HepG2 (cell line): Measurements from ENCODE around the gene UBE2B. TPM values are rescaled to one million over a fixed set of nuclear protein-coding genes. Genes with fewer than 3 reads are reported as not detected.

Experiments
- ATAC-seq: fragments of 200-7000 bp; cut with Tn5 transposase; 3 replicates; pipeline ENCODE4 v1.9.1; 2020; ENCODE audit warnings: mild to moderate bottlenecking, moderate library complexity
- BruUV-seq: library from RNA; stranded (reverse); fragments of 400-500 nt; replicated peaks from 2 replicates; lab custom pipeline; 2021; lab: Mats Ljungman, UMichigan
- CTCF ChIA-PET: fragments of 300-600 bp; formaldehyde crosslinking; extraction: SDS; loops from one replicate; lab custom pipeline; 2021; ENCODE audit warnings: low total read pairs, inconsistent platforms, low intra/inter-chr PET ratio; lab: Yijun Ruan, JAX
- POLR2A ChIA-PET: fragments of 350-600 bp; sonication (Branson Sonifier 250); formaldehyde crosslinking; loops from one replicate; lab custom pipeline; 2020; ENCODE audit warnings: antibody characterized with exemption, inconsistent platforms; lab: Yijun Ruan, JAX
- DNase-seq: peaks from one replicate; pipeline ENCODE4 v3.0.0-alpha.2; 2015; ENCODE audit warnings: low spot score
- FAIRE-seq: peaks from 3 replicates; lab custom pipeline; 2011; peaks lifted over from hg19 to GRCh38; lab: Jason Lieb, UNC
- H2AFZ ChIP-seq: one replicate; pipeline ENCODE4 v1.6.1; 2011; ENCODE audit warnings: low read length, inconsistent platforms
- H3K27ac ChIP-seq: fragments of 300-600 bp; 3 replicates; pipeline ENCODE4 v1.8.0; 2011; ENCODE audit warnings: mixed run types, mild to moderate bottlenecking, mixed read lengths, low read length, inconsistent platforms; ENCODE audit not compliant: insufficient read depth; ENCODE audit errors: extremely low read length
- H3K27me3 ChIP-seq, 2 experiments: fragments of 200-600 bp in 1 of 2; 2 replicates in 1 of 2; 3 replicates in 1 of 2; pipeline versions ENCODE4 v1.6.0 to v1.8.0; 2011; ENCODE audit warnings: low read length in 2 of 2, mild to moderate bottlenecking in 2 of 2, moderate library complexity in 2 of 2, inconsistent platforms in 1 of 2; ENCODE audit not compliant: insufficient read depth in 2 of 2, control insufficient read depth in 1 of 2
- H3K36me3 ChIP-seq, 2 experiments: fragments of 200-600 bp in 1 of 2; replicated peaks in 1 of 2; 2 replicates in 1 of 2; 3 replicates in 1 of 2; pipeline versions ENCODE4 v1.5.1 to v1.8.0; 2011; ENCODE audit warnings: low read length in 2 of 2, inconsistent platforms in 1 of 2; ENCODE audit not compliant: insufficient read depth in 2 of 2, control insufficient read depth in 1 of 2
- H3K4me1 ChIP-seq: 2 replicates; pipeline ENCODE4 v1.5.1; 2012; ENCODE audit warnings: low read length, inconsistent platforms; ENCODE audit not compliant: insufficient read depth
- H3K4me2 ChIP-seq: 2 replicates; pipeline ENCODE4 v1.6.0; 2011; ENCODE audit warnings: low read depth, low read length, inconsistent platforms
- H3K4me3 ChIP-seq, 3 experiments: fragments of 200-600 bp in 1 of 3; sonication (generic), shearing (Covaris generic) in 1 of 3; replicated peaks in 1 of 3; 2 replicates each; pipeline ENCODE4 v1.5.1; 2011 to 2016; ENCODE audit warnings: low read length in 3 of 3, inconsistent platforms in 2 of 3, low read depth in 2 of 3, mild to moderate bottlenecking in 2 of 3, control low read depth in 1 of 3, mixed read lengths in 1 of 3; ENCODE audit not compliant: insufficient read depth in 1 of 3
- H3K79me2 ChIP-seq: one replicate; pipeline ENCODE4 v1.6.1; 2011; ENCODE audit warnings: low read length, inconsistent platforms; ENCODE audit not compliant: insufficient read depth
- H3K9ac ChIP-seq: 2 replicates; pipeline ENCODE4 v1.6.0; 2011; ENCODE audit warnings: mild to moderate bottlenecking, low read depth, low read length, inconsistent platforms; ENCODE audit not compliant: insufficient read depth
- H3K9me3 ChIP-seq: 2 replicates; pipeline ENCODE4 v1.5.1; 2012; ENCODE audit warnings: mild to moderate bottlenecking, low read length
- H4K20me1 ChIP-seq: 2 replicates; pipeline ENCODE4 v1.6.0; 2011; ENCODE audit warnings: inconsistent platforms, mild to moderate bottlenecking, low read length, moderate library complexity; ENCODE audit not compliant: insufficient read depth
- BCL6 ChIP-seq: IDR thresholded peaks from 2 replicates; pipeline ENCODE4 v1.6.1; 2016; ENCODE audit warnings: missing genetic modification reagents, missing compliant biosample characterization
- NFYC ChIP-seq: IDR thresholded peaks from 2 replicates; pipeline ENCODE4 v1.6.1; 2016; ENCODE audit warnings: missing genetic modification reagents, missing compliant biosample characterization
- SP140L ChIP-seq: sonication (generic); formaldehyde crosslinking; IDR thresholded peaks from 2 replicates; pipeline ENCODE4 v1.4.0; 2020; ENCODE audit warnings: missing genetic modification reagents, borderline replicate concordance
- ZNF564 ChIP-seq: sonication (generic); formaldehyde crosslinking; IDR thresholded peaks from 2 replicates; pipeline ENCODE4 v1.8.1; 2023; ENCODE audit warnings: mild to moderate bottlenecking, missing genetic modification reagents
- ZNF747 ChIP-seq: sonication (generic); formaldehyde crosslinking; IDR thresholded peaks from 2 replicates; pipeline ENCODE4 v1.8.1; 2023; ENCODE audit warnings: missing genetic modification reagents, mild to moderate bottlenecking, borderline replicate concordance
- ZNF772 ChIP-seq: sonication (generic); formaldehyde crosslinking; IDR thresholded peaks from 2 replicates; pipeline ENCODE4 v1.5.0; 2020; ENCODE audit warnings: mild to moderate bottlenecking, missing genetic modification reagents
- WGBS: methylation state at CpG from one replicate; pipeline ENCODE4 v1.1.6; 2017; ENCODE audit warnings: low lambda C conversion rate; 5-methylcytosine and 5-hydroxymethylcytosine counted together
- in situ Hi-C: cut with HindIII; loops from 2 replicates; pipeline ENCODE4 v1.10.0; 2017; ENCODE audit warnings: low pct_unique_long_range_greater_than_20kb; ENCODE audit not compliant: extremely low pct_ligation_motif_present
- intact Hi-C: fragments of 100-400 bp; cut with micrococcal nuclease; formaldehyde crosslinking; loops from one replicate; pipeline ENCODE4 v1.10.0; 2022; ENCODE audit not compliant: unreplicated experiment
- polyA plus RNA-seq, 8 experiments: library from polyadenylated mRNA; depleted of rRNA in 3 of 8; stranded (reverse) in 7 of 8; unstranded in 1 of 8; fragments of >200 nt; fragmentation: Illumina TruSeq in 4 of 8; extraction: Trizol in 4 of 8; gene quantifications; 2 replicates each; pipeline versions ENCODE4 v1.2.1 to v1.2.3, GENCODE V29; 2011 to 2016; ENCODE audit warnings: low read depth in 4 of 8, missing spikeins in 1 of 8, mixed read lengths in 1 of 8; ENCODE audit not compliant: insufficient read depth in 1 of 8
- total RNA-seq, 5 experiments: library from RNA; depleted of rRNA; stranded (reverse); fragments of >200 nt; fragmentation: Illumina TruSeq; extraction: Trizol; gene quantifications; 2 replicates each; pipeline ENCODE4 v1.2.3, GENCODE V29; 2016; ENCODE audit warnings: low read depth in 1 of 5
- TF ChIP-seq, protein P1 (sequence below): sonication (generic); formaldehyde crosslinking; IDR thresholded peaks from 2 replicates; pipeline ENCODE4 v1.5.0; 2020; ENCODE audit warnings: missing genetic modification reagents
- TF ChIP-seq, protein P2 (sequence below): sonication (generic); formaldehyde crosslinking; IDR thresholded peaks from 2 replicates; pipeline ENCODE4 v1.4.0; 2020; ENCODE audit warnings: missing genetic modification reagents
- TF ChIP-seq, protein P3 (sequence below): sonication (generic); formaldehyde crosslinking; IDR thresholded peaks from 2 replicates; pipeline ENCODE4 v1.4.0; 2020; ENCODE audit warnings: missing genetic modification reagents; ENCODE audit errors: not compliant biosample characterization
- TF ChIP-seq, protein P4 (sequence below): sonication (generic); formaldehyde crosslinking; conservative IDR thresholded peaks from 2 replicates; pipeline ENCODE4 v1.8.0; 2022; ENCODE audit warnings: missing genetic modification reagents
- TF ChIP-seq, protein P5 (sequence below): sonication (generic); formaldehyde crosslinking; IDR thresholded peaks from 2 replicates; pipeline ENCODE4 v1.5.1; 2020; ENCODE audit warnings: missing genetic modification reagents, mild to moderate bottlenecking, borderline replicate concordance

Gene UBE2B
- total and polyA plus RNA-seq, 2 of the 13 experiments (the other 11 are each of a cell fraction or from before 2014, with no cell fraction given) = 25.2 to 56.0 TPM

DNA sequence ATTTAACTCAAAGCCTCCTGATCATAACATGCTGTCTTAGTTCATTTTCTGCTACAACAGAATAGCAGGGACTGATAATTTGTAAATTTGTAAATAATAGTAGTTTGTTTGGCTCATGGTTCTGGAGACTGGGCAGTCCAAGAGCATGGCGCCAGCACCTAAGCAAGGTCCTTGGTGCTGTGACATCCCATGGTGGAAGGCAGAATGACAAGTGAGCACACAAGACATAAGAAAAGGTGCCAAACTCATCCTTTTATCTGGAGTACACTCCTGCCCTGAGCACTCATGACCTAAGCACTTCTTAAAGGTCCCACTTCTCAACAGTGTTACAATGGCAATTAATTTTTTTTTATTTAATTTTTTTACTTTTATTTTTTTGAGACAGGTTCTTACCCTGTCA lies 16.1 kb downstream of the UBE2B start:
- in situ Hi-C loops (no loop called here), intact Hi-C loops (loop anchor here (10.0 kb wide), 1 partner anchor 203 kb away; no protein-coding TSS in a partner anchor)
- H3K4me2 ChIP-seq = no peak overlapping the region
- ChIA-PET POLR2A (no interaction called here), CTCF (interaction anchor here (1.0 kb wide), 1 partner anchor 125 kb away, joined by 3 read pairs; no protein-coding TSS in a partner anchor)
- H3K27me3 ChIP-seq = no peaks in the 10 kb centered on the region
- no peak overlapping the region for H3K9ac ChIP-seq
- H3K4me1 ChIP-seq = no peaks in the 10 kb centered on the region
- FAIRE-seq = no peak
- no peak for TF ChIP-seq SP140L
- TF ChIP-seq BCL6 (CRISPR knock-in tag) = no peak
- peak; percentile 100 for TF ChIP-seq ZNF564 (CRISPR knock-in tag)
- ATAC-seq = no peak
- H3K36me3 ChIP-seq = peaks cover 15 to 61% of the 10 kb centered on the region in 2 experiments
- peaks cover 1% of the 10 kb centered on the region for H3K79me2 ChIP-seq
- H3K27ac ChIP-seq = no peak overlapping the region
- H2AFZ ChIP-seq = no peak overlapping the region
- H3K4me3 ChIP-seq = no peak overlapping the region
- BruUV-seq = no TSS peak
- no peaks in the 10 kb centered on the region for H4K20me1 ChIP-seq
- DNase-seq = no peak
- 100% methylated on average over 1 of the region's 1 CpG for WGBS
- H3K9me3 ChIP-seq = no peaks in the 10 kb centered on the region

DNA sequence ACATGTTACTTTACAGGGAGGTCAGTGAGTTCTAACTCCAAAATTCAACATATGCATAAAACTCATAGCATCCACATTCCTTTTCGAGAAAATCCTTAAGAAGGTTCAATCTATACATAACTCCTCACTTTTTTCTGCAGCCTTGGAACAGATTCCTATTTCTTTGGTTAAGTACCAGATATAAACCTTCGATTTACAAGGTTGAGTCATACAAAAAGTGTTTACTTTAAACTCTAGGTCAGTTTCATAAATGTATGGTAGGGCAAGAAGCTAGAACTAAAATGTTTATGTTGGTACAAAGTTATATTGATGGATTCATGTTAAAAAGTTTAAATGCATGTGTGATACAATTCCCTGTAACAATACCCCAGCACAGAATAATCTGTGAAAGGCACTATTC lies 20.9 kb downstream of the UBE2B start:
- Histone ChIP-seq H2AFZ (no peak overlapping the region), H3K27ac (no peak overlapping the region), H3K79me2 (peaks cover 1% of the 10 kb centered on the region), H3K9ac (no peak overlapping the region), H3K4me2 (no peak overlapping the region), H3K4me3 (no peak overlapping the region), H3K27me3 (no peaks in the 10 kb centered on the region), H3K9me3 (no peaks in the 10 kb centered on the region), H3K4me1 (0 out of 2 replicates have a peak, but pooled peaks cover 9% of the 10 kb centered on the region), H4K20me1 (no peaks in the 10 kb centered on the region), H3K36me3 (peaks cover 11 to 59% of the 10 kb centered on the region in 2 experiments; a peak in 4 of 5 replicates)
- no TSS peak for BruUV-seq
- ChIA-PET POLR2A (no interaction called here), CTCF (no interaction called here)
- ATAC-seq (no peak), FAIRE-seq (no peak), DNase-seq (no peak)
- in situ Hi-C loops (no loop called here), intact Hi-C loops (no loop called here)
- WGBS = 96% methylated on average over 2 of the region's 2 CpGs
- TF ChIP-seq, protein P1, sequence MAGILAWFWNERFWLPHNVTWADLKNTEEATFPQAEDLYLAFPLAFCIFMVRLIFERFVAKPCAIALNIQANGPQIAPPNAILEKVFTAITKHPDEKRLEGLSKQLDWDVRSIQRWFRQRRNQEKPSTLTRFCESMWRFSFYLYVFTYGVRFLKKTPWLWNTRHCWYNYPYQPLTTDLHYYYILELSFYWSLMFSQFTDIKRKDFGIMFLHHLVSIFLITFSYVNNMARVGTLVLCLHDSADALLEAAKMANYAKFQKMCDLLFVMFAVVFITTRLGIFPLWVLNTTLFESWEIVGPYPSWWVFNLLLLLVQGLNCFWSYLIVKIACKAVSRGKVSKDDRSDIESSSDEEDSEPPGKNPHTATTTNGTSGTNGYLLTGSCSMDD (CRISPR knock-in tag) = no peak
- TF ChIP-seq NFYC (CRISPR knock-in tag) = no peak
- TF ChIP-seq, protein P2, sequence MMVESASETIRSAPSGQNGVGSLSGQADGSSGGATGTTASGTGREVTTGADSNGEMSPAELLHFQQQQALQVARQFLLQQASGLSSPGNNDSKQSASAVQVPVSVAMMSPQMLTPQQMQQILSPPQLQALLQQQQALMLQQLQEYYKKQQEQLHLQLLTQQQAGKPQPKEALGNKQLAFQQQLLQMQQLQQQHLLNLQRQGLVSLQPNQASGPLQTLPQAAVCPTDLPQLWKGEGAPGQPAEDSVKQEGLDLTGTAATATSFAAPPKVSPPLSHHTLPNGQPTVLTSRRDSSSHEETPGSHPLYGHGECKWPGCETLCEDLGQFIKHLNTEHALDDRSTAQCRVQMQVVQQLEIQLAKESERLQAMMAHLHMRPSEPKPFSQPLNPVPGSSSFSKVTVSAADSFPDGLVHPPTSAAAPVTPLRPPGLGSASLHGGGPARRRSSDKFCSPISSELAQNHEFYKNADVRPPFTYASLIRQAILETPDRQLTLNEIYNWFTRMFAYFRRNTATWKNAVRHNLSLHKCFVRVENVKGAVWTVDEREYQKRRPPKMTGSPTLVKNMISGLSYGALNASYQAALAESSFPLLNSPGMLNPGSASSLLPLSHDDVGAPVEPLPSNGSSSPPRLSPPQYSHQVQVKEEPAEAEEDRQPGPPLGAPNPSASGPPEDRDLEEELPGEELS (CRISPR knock-in tag) = no peak
- TF ChIP-seq, protein P3, sequence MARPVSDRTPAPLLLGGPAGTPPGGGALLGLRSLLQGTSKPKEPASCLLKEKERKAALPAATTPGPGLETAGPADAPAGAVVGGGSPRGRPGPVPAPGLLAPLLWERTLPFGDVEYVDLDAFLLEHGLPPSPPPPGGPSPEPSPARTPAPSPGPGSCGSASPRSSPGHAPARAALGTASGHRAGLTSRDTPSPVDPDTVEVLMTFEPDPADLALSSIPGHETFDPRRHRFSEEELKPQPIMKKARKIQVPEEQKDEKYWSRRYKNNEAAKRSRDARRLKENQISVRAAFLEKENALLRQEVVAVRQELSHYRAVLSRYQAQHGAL (CRISPR knock-in tag) = no peak
- TF ChIP-seq, protein P4, sequence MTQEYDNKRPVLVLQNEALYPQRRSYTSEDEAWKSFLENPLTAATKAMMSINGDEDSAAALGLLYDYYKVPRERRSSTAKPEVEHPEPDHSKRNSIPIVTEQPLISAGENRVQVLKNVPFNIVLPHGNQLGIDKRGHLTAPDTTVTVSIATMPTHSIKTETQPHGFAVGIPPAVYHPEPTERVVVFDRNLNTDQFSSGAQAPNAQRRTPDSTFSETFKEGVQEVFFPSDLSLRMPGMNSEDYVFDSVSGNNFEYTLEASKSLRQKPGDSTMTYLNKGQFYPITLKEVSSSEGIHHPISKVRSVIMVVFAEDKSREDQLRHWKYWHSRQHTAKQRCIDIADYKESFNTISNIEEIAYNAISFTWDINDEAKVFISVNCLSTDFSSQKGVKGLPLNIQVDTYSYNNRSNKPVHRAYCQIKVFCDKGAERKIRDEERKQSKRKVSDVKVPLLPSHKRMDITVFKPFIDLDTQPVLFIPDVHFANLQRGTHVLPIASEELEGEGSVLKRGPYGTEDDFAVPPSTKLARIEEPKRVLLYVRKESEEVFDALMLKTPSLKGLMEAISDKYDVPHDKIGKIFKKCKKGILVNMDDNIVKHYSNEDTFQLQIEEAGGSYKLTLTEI (CRISPR knock-in tag) = no peak
- no peak for TF ChIP-seq ZNF747 (CRISPR knock-in tag)
- no peak for TF ChIP-seq ZNF772 (CRISPR knock-in tag)
- TF ChIP-seq, protein P5, sequence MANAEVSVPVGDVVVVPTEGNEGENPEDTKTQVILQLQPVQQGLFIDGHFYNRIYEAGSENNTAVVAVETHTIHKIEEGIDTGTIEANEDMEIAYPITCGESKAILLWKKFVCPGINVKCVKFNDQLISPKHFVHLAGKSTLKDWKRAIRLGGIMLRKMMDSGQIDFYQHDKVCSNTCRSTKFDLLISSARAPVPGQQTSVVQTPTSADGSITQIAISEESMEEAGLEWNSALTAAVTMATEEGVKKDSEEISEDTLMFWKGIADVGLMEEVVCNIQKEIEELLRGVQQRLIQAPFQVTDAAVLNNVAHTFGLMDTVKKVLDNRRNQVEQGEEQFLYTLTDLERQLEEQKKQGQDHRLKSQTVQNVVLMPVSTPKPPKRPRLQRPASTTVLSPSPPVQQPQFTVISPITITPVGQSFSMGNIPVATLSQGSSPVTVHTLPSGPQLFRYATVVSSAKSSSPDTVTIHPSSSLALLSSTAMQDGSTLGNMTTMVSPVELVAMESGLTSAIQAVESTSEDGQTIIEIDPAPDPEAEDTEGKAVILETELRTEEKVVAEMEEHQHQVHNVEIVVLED (CRISPR knock-in tag) = no peak
